Renal cortical epithelial cell (primary cell): ENCODE measurements around the gene ITGA11. TPM values are rescaled to one million over a fixed set of nuclear protein-coding genes. Genes with fewer than 3 reads are reported as not detected.

Experiments used
- DNase-seq: peaks from one replicate; pipeline ENCODE4 v3.0.0-alpha.2; 2011; ENCODE audit warnings: low read depth
- total RNA-seq: library from RNA; depleted of rRNA; stranded (reverse); fragments of >200 nt; gene quantifications from 2 replicates; pipeline ENCODE4 v1.2.3, GENCODE V29; 2014

The ITGA11 gene
- total RNA-seq, 1 donor from 2014 or later = 9.2 TPM

DNA sequence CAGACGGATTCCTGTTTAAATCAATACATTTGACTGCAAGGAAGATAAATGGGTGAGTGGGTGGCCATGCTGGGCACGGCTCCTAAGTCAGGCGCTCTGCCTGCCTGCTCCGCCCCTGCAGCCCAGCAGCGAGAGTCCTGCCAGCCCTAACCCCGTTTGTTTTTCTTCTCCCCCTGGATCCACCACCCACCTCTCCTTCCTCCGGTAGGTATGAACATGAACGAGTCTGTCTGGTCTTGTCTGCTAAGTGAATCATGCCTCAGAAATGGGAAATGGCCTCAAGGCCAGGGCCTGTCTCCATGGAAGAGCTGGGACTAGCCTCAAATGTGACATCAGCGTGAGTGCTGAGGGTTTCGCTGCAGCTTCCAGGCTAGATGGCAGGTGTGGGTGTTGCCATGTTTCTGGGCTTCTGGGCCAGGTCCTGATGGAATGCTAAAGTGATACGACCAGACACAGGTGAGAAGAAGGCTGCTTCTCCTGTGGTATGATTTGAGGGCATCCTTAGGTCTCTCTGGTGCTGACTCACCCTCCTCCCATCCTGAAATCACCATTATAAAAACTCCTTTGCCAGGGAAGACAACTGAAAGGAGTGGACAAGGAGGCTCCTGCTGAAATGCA lies 160.0 kb downstream of the ITGA11 start:
- peak; percentile 87 for DNase-seq

DNA sequence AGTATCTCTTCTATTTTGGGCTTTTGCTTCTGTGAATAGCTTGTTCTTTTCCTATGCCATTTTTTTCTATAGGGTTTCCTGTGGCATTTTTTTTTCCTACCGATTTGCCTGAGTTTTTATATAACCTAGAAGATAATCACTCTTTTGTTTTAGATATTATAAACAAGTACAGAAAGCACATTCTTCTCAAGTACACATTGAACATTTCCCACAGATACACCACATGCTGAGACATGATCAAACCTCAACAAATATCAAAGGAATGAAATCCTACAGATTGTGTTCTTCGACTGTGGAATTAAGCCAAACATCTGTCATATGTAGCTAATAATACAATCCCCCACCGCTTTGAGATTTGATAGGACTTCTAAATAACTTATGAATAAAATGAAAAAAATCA lies 163.6 kb downstream of the ITGA11 start:
- DNase-seq = no peak

DNA sequence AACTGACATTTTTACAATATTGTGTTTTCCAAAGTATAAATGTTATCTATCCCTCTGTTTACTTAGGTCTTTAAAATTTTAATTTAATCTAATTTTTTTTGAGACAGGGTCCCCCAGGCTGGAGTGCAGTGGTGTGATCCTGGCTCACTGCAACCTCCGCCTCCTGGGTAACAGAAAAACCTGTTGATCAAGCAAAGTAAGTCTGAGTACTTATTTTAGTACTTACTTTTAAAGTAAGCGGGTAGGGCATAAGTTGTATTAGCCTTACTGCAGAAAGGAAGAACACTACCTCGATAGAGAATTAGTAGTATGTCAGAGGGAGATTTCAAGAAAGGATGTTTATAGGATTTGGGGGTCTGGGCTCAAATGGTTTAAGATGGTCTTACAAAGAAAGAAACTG lies 166.3 kb downstream of the ITGA11 start:
- no peak for DNase-seq

DNA sequence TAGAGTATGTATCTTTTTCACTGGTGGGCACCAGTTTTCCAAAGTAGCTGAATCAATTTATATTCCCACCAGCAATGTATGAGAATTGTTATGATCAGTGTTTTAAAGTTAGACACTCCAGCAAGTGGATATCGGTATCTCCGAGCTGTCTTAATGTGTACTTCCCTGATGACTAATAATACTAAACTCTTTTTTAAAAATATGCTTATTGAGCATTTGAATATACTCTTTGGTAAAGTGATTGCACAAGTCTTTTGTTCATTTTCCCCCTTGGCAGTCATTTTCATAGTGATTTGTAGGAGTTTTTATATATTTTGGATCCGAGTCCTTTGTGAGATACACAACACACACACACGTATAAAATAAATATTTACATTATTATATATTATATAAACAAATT lies 166.9 kb downstream of the ITGA11 start:
- DNase-seq = no peak

DNA sequence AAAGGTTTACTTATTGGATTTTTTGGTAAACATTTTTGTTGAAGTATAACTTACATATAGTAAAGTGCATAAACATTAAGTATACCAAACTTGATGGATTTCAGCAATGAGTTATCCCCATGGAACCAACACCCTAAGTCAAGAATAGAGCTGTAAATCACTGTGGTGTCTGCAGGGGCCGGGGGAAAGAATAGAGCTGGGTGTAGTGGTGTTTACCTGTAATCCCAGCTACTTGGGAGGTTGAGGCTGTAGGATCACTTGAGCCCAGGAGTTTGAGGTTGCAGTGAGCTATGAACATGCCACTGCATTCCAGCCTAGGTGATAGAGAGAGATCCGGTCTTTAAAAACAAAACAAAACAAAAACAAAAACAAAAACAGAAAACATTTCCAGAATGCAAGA lies 167.7 kb downstream of the ITGA11 start:
- no peak for DNase-seq

DNA sequence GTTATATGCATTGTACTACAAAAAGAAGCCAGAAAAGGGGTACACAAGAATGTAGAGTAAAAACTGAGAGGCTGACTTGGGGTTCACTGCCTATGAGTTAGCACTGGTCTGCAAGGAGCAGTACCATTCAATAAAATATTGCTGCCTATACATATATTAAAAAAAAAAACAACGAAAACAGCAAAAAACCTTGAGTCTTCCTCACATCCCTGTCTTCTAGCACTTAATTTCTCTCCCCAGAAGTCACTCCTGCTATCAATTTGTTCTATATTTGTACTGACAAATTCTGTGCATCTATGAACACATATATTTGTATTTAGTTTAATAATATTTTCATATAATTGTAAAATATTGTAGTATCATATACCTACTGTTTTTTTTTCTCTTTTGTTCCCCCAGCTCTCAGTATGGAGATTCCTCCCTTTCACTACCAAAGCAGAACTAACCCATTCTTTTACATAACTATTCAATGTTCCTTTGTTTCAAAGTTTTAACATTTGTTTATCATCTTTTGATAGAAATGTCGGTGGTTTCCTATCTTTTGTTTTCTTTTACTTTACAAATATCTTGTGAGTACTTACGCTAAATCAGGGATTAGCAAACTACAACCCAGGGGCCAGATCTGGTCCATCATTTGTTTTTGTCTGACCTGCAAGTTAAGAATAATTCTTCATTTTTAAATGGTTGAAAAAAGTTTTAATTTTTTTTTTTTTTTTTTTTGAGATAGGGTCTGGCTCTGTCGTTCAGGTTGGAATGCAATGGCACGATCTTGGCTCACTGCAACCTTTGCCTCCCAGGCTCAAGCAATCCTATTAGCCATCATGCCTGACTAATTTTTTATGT lies 169.2 kb downstream of the ITGA11 start:
- DNase-seq = no peak

DNA sequence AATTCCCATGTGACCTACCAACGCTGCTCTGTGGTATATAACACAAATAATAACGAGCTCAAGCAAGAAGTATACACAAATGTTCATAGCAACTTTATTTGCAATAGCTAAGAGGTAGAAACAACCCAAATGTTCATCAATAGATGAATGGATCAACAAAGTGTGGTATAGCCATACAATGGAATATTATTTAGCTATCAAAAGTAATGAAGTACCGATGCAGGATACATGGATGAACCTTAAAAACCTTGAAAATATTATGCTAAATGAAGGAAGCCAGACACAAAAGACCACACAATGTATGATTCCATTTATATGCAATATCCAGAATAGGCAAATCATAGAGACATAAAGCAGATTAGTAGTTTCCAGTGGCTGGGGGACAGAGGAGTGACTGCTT lies 170.0 kb downstream of the ITGA11 start:
- no peak for DNase-seq

DNA sequence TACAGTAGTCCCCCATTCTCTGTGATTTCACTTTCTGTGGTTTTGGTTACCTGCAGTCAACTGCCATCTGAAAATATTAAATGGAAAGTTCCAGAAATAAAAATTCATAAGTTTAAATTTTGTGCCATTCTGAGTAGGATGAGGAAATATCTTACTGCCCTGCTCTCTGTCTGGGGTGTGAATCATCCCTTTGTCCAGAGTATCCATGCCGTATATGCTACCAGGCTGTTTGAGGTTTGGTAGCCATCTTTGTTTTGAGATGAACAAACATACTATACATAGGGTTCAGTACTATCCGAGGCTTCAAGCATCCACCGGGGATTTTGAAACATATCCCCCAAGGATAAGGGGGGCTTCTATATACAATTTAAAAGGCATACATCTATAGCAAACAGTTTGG lies 170.7 kb downstream of the ITGA11 start:
- DNase-seq = no peak

DNA sequence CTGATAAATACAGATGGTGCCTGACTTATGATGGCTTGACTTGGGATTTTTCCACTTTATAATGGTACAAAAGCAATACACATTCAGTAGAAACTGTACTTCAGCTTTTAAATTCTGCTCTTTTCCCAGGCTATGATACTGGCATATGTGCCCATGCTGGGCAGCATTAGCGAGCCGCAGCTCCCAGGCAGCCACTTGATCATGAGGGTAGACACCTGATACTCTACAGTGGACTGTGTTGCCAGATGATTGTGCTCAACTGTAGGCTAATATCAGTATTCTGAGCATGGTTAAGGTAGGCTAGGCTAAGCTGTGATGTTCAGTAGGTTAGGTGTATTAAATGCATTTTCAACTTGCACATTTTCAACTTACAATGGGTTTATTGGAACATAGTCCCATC lies 172.1 kb downstream of the ITGA11 start:
- no peak for DNase-seq

DNA sequence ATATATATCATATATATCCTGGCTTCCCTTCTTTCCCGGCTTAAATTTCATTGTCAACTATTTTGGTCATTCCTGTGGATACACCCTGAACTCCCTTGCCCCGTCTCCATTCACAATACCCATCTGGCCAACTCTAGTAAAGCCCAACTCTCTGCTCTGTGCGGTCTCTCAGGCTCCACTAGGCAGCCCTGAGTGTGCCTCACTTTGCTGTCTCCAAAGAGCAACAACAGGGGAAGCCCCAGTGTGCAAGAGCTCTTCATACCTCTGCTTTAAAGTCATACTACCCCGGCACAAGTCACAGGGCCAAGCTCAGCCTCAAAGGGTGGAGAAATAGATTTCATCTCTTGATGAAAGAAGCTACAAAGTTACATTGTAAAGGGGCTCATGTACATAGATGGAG lies 173.3 kb downstream of the ITGA11 start:
- no peak for DNase-seq

DNA sequence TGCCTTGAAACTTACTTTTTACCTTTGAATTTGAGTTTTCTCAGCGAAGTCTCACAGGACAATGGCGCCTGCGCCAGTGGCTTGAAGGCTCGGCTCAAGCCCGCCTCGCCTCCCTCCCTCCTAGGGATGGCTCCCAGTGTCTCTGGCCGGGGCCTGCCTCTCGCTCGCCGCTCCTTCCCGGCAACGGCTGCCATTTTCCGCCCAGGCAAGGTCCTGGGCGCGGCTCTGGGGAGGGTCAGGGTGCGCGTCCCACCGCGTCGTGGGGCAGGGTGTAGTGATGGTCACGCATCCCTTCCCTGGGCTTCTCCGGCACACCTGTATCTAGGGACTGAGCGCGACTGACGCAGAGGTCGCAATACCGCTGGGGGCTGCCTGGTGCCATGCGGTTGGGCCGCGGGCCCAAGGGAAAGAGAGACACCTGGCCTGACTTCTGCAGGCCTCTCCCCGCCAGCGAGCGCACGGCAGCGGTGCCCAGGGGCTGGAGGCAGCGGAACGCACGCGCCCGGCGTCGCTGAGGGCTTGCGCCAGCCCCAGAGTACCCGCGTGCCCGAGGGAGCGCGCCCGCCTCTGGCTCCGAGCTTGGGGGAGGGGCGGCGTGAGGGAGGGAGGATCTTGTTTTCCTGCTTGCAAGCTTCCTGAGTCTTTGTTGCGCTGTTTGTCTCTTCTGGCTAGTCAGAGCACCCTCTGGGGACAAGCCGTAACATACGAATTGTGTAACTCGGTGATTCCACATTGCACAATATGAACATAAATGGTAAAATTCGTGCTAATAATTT lies 175.1 kb downstream of the ITGA11 start:
- DNase-seq = peak; percentile 80

DNA sequence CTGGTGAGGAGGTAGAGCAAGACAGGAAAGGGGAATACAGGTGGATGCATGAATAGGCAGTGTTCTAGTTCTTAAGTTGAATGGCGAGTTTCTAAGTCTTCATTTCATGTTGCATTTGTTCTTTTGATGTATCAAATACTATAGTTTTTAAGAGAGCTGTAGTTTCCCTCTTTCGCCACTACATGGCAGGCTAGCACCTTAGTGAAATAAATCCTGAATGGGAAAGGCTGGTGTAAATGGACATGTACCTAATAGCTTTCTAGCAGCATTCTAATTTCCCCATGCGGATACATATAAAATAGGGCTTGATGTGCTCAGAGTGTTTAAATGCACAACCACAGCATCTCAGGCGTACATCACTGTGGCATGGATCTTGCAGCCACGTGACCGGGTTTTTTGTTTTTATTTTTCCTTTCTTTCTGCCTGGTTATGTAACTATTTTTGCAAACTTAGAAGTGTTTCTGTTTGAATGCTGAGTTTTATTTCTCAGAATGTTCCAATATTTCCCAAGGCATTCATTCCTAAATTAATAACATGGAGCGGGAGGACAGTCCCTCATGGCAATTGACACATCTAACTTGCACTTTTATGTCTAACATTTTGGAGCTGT lies 178.9 kb downstream of the ITGA11 start:
- DNase-seq = peak; percentile 82

DNA sequence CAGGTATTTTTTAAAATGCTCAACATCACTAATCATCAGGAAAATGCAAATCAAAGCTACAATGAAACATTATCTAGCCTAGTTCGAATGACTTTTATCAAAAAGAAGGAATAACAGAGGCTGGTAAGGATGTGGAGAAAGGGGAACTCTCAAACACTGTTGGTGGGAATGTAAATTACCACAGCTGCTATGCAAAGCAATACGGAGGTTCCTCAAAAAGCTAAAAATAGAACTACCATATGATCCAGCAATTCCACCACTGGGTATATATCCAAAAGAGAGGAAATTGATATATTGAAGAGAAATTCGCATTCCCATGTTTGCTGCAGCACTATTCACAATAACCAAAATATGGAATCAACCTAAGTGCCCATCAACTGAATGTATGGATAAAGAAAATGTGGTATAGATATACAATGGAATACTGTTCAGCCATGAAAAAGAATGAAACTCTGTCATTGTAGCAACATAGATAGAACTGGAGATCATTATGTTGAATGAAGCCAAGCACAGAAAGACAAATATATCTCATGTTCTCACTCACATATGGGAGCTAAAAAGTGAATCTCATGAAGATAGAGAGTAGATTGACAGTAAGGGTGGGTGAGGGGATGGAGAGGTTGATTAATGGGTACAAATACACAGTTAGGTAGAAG lies 182.8 kb downstream of the ITGA11 start:
- no peak for DNase-seq

Other genes starting within 250 kb of the ITGA11 start
- 1.3 and 1.6 TPM in 2 replicates for gene CALML4, start 226.8 kb downstream of the ITGA11 start, total RNA-seq
- gene CLN6, start 202.4 kb downstream of the ITGA11 start, total RNA-seq = 3.3 and 6.6 TPM in 2 replicates
- 54.1 and 56.3 TPM in 2 replicates for gene FEM1B, start 154.4 kb downstream of the ITGA11 start, total RNA-seq
- gene CORO2B, start 146.8 kb upstream of the ITGA11 start, total RNA-seq = 2.9 and 6.3 TPM in 2 replicates